Activated effector memory CD4-positive, alpha-beta T cell treated with Interleukin-2 at 50 U/mL for 16 hours (primary cell): ENCODE data around the gene COLEC12.

Source experiments
- DNase-seq: peaks from one replicate; pipeline ENCODE4 v3.0.0-alpha.2; 2020

Gene COLEC12

GRCh38 chr18:267380-267687, 233.2 kb downstream of the COLEC12 start:
- no peak for DNase-seq
